ENCODE measurements around the gene NR1D2. TPM values are rescaled to one million over a fixed set of nuclear protein-coding genes. Genes with fewer than 3 reads are reported as not detected.
"Not testable (repeated sequence)": the region's sequence is repeated elsewhere in the genome, so short reads cannot be mapped to it uniquely, and the experiment has no call there.

NR1D2 gene
- 1 to 10 TPM; 2.6 to 3.0 TPM for total RNA-seq

- ATAC-seq (peak; percentile 59), DNase-seq (peak; percentile 82)
- H3K4me1 Mint-ChIP-seq (ENCODE audit: low read depth): peaks cover 21% of the 10 kb centered on the region
- H3K4me3 Mint-ChIP-seq: peak within 1 kb of the TSS; percentile 82
- peak within 1 kb of the TSS; percentile 90 for H3K27ac Mint-ChIP-seq
- ChIA-PET CTCF (no interaction called here), POLR2A (interaction anchor here (8.7 kb wide), 1 partner anchor 27 kb away, joined by 136 read pairs; the partner anchor contains the start of genes NKIRAS1 and RPL15)
- peaks cover 2% of the 10 kb centered on the region for H3K36me3 Mint-ChIP-seq (ENCODE audit: low read depth)
- peaks cover 29% of the 10 kb centered on the region for H3K27me3 Mint-ChIP-seq (ENCODE audit: low read depth)
- no peaks in the 10 kb centered on the region for H3K9me3 Mint-ChIP-seq (ENCODE audit: insufficient read depth)
Measured at GRCh38 chr3:23944861-23945662, at the start of gene NR1D2. Gene NR1D2 (plus strand): TSS chr3:23945286. CDS start chr3:23945579, 293 bp downstream.

DNA sequence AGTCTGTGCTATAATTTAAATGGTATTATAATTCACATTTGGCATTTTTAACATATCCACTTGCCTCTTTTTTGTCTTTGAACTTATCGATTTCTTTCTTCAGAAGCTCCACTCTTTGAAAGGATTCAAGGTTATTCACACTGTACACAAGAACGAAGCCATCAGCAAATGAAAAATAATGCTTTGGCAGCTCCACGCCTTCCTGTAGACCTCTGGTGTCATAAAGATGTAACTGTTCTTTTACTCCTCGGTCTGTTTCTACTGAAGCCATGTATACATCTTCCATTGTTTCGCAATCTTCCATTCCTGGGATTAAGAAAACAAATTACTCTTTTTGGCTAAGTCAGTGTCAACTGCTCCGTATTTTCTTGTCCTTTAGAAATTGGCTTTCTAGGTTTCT is 44.3 kb upstream of the NR1D2 start:
- no peaks in the 10 kb centered on the region for H3K9me3 Mint-ChIP-seq (ENCODE audit: insufficient read depth)
- H3K27me3 Mint-ChIP-seq (ENCODE audit: low read depth): no peaks in the 10 kb centered on the region
- peaks cover 23% of the 10 kb centered on the region for H3K36me3 Mint-ChIP-seq (ENCODE audit: low read depth)
- no peaks in the 10 kb centered on the region for H3K4me1 Mint-ChIP-seq (ENCODE audit: low read depth)
- ATAC-seq (no peak), DNase-seq (no peak)
- ChIA-PET CTCF (interaction anchor here (1.0 kb wide), 1 partner anchor 10 kb away, joined by 4 read pairs; no protein-coding TSS in a partner anchor), POLR2A (no interaction called here)
- H3K27ac Mint-ChIP-seq: no peak overlapping the region
- H3K4me3 Mint-ChIP-seq: no peak overlapping the region

DNA sequence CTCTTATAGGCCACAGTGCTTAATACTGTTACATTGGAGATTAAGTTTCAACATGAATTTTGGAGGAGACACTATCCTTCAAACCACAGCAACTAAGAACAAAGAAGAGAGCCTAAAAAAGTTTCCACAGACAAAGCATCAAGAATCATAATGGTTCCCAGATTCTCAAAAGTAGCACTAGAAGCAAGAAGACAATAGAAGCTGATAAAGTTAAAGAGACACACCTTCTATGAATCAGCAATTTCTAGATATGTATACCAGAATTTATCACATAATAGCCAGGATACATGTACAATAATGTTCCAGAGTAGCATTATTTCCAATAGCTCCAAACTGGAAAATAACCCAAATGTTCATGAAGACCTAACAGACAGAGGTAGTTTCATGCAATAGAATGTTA is 40.5 kb upstream of the NR1D2 start:
- H3K9me3 Mint-ChIP-seq (ENCODE audit: insufficient read depth): no peaks in the 10 kb centered on the region
- no peak overlapping the region for H3K27ac Mint-ChIP-seq
- ChIA-PET POLR2A (no interaction called here), CTCF (no interaction called here)
- ATAC-seq: no peak
- H3K4me1 Mint-ChIP-seq (ENCODE audit: low read depth): no peaks in the 10 kb centered on the region
- H3K27me3 Mint-ChIP-seq (ENCODE audit: low read depth): no peaks in the 10 kb centered on the region
- no peak overlapping the region for H3K4me3 Mint-ChIP-seq
- no peak for DNase-seq
- peaks cover 14% of the 10 kb centered on the region for H3K36me3 Mint-ChIP-seq (ENCODE audit: low read depth)

DNA sequence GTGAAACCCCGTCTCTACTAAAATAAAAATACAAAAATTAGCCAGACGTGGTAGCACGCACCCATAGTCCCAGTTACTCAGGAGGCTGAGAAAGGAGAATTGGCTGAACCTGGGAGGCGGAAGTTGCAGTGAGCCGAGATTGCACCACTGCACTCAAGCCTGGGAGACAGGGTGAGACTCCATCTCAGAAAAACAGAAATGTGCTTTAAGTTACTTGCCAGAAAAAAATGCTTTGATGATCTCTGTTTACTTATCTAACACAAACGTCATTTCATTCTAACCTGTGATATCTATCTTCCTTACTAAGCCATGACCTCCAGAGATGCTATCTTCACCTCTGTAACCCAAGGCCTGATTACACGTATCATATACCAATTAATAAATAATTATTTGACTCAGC is 35.7 kb upstream of the NR1D2 start:
- peaks cover 8% of the 10 kb centered on the region for H3K36me3 Mint-ChIP-seq (ENCODE audit: low read depth)
- no peaks in the 10 kb centered on the region for H3K4me1 Mint-ChIP-seq (ENCODE audit: low read depth)
- DNase-seq: no peak
- ATAC-seq: no peak
- POLR2A ChIA-PET: no interaction called here
- CTCF ChIA-PET: interaction anchor here (3.9 kb wide), 1 partner anchor 20 kb away, joined by 9 read pairs; no protein-coding TSS in a partner anchor
- H3K4me3 Mint-ChIP-seq: no peak overlapping the region
- H3K27me3 Mint-ChIP-seq (ENCODE audit: low read depth): no peaks in the 10 kb centered on the region
- no peak overlapping the region for H3K27ac Mint-ChIP-seq
- no peaks in the 10 kb centered on the region for H3K9me3 Mint-ChIP-seq (ENCODE audit: insufficient read depth)

DNA sequence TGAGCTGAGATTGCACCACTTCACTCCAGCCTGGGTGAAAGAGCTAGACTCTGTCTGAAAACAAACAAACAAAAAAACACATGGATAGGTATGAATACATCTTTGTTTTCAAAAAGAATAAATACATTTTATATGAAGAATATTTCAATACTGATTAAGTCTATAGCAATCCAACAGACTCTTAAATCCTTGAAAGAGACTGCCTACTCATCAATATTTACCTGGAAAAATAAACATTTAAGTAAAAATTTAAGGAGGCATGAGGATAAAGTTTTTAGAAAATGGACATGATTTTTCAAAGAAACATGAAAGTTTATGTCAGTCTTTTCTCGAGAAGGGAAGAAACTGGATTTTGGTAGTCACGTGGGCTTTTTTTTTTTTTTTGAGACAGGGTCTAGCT is 33.7 kb upstream of the NR1D2 start:
- H3K4me3 Mint-ChIP-seq: no peak overlapping the region
- ChIA-PET CTCF (interaction anchor here (3.9 kb wide), 1 partner anchor 22 kb away, joined by 9 read pairs; no protein-coding TSS in a partner anchor), POLR2A (no interaction called here)
- peaks cover 18% of the 10 kb centered on the region for H3K4me1 Mint-ChIP-seq (ENCODE audit: low read depth)
- ATAC-seq (no peak), DNase-seq (no peak)
- H3K27me3 Mint-ChIP-seq (ENCODE audit: low read depth): peaks cover 5% of the 10 kb centered on the region
- peaks cover 2% of the 10 kb centered on the region for H3K36me3 Mint-ChIP-seq (ENCODE audit: low read depth)
- no peaks in the 10 kb centered on the region for H3K9me3 Mint-ChIP-seq (ENCODE audit: insufficient read depth)
- no peak overlapping the region for H3K27ac Mint-ChIP-seq

DNA sequence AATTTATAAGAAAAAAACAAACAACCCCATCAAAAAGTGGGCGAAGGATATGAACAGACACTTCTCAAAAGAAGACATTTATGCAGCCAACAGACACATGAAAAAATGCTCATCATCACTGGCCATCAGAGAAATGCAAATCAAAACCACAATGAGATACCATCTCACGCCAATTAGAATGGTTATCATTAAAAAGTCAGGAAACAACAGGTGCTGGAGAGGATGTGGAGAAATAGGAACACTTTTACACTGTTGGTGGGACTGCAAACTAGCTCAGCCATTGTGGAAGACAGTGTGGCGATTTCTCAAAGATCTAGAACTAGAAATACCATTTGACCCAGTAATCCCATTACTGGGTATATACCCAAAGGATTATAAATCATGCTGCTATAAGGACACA is 32.8 kb upstream of the NR1D2 start:
- ATAC-seq; H3K36me3 Mint-ChIP-seq (ENCODE audit: low read depth); H3K27me3 Mint-ChIP-seq (ENCODE audit: low read depth); H3K4me3 Mint-ChIP-seq; POLR2A ChIA-PET; H3K9me3 Mint-ChIP-seq (ENCODE audit: insufficient read depth); DNase-seq: not testable (repeated sequence)
- H3K27ac Mint-ChIP-seq: peak overlapping the region; percentile 26
- CTCF ChIA-PET: interaction anchor here (3.9 kb wide), 1 partner anchor 23 kb away, joined by 9 read pairs; no protein-coding TSS in a partner anchor
- peaks cover 18% of the 10 kb centered on the region for H3K4me1 Mint-ChIP-seq (ENCODE audit: low read depth)

- no peak for DNase-seq
- peaks cover 5% of the 10 kb centered on the region for H3K27me3 Mint-ChIP-seq (ENCODE audit: low read depth)
- peaks cover 22% of the 10 kb centered on the region for H3K4me1 Mint-ChIP-seq (ENCODE audit: low read depth)
- H3K9me3 Mint-ChIP-seq (ENCODE audit: insufficient read depth): no peaks in the 10 kb centered on the region
- no peak overlapping the region for H3K4me3 Mint-ChIP-seq
- POLR2A ChIA-PET: no interaction called here
- ATAC-seq: no peak
- H3K36me3 Mint-ChIP-seq (ENCODE audit: low read depth): peaks cover 14% of the 10 kb centered on the region
- H3K27ac Mint-ChIP-seq: no peak overlapping the region
- CTCF ChIA-PET: interaction anchor here (1.2 kb wide), 1 partner anchor 25 kb away, joined by 3 read pairs; no protein-coding TSS in a partner anchor
Measured at GRCh38 chr3:23913182-23913581, 31.9 kb upstream of the NR1D2 start.

GRCh38 chr3:23913873-23914743 is 31.0 kb upstream of the NR1D2 start:
- CTCF ChIA-PET: interaction anchor here (1.2 kb wide), 1 partner anchor 26 kb away, joined by 3 read pairs; no protein-coding TSS in a partner anchor
- no peak for DNase-seq
- Mint-ChIP-seq H3K27me3 (ENCODE audit: low read depth) (peaks cover 5% of the 10 kb centered on the region), H3K9me3 (ENCODE audit: insufficient read depth) (no peaks in the 10 kb centered on the region), H3K36me3 (ENCODE audit: low read depth) (peaks cover 23% of the 10 kb centered on the region), H3K4me1 (ENCODE audit: low read depth) (peaks cover 30% of the 10 kb centered on the region), H3K27ac (no peak overlapping the region), H3K4me3 (no peak overlapping the region)
- ATAC-seq: no peak
- POLR2A ChIA-PET: no interaction called here

GRCh38 chr3:23915537-23916108 is 29.5 kb upstream of the NR1D2 start:
- Mint-ChIP-seq H3K9me3 (ENCODE audit: insufficient read depth) (no peaks in the 10 kb centered on the region), H3K27me3 (ENCODE audit: low read depth) (peaks cover 5% of the 10 kb centered on the region), H3K27ac (no peak overlapping the region), H3K4me1 (ENCODE audit: low read depth) (peaks cover 44% of the 10 kb centered on the region), H3K36me3 (ENCODE audit: low read depth) (peaks cover 38% of the 10 kb centered on the region), H3K4me3 (peak overlapping the region; percentile 99)
- CTCF ChIA-PET: interaction anchor here (1.7 to 2.2 kb wide), 2 partner anchors 23 to 33 kb away, joined by 4 to 7 read pairs; no protein-coding TSS in a partner anchor
- ATAC-seq: no peak
- no peak for DNase-seq
- POLR2A ChIA-PET: interaction anchor here (1.5 to 5.3 kb wide), 6 partner anchors 9 to 106 kb away, joined by 7 to 136 read pairs (median 20); partner anchors contain the start of gene NR1D2

DNA sequence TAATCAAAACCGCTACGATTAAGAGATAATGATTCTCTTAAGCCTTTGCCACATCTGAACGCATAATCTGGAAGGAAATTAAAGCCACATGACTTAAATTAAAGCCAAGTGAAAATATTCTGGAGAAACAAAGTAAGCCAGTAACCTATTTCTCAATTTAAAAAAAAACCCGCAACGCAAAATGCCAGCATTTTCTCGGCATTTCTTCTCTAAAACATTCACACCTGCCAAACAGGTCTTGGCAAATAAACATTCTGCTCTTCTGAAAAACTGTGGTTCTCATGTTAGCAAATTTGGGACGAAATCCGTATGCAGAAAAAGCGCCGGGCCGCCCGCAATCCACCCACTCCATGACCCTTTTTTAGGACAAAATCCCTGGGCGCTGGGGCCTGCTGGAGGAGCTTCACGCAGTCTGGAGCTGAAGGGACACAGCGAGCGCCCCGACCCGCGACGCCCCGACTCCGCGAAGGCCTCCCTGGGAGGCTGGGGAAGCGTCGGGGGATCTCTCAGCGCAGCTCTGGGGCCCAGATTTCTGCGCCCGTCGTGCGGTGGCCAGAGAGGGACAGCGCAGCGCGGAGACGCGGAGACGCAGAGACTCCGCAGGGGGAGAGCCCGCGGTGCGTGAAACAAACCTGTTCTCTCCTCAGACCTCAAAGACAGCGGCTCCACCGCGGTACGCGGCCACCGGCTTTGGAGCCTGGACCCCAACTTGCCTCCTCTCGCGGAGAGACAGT is 28.8 kb upstream of the NR1D2 start:
- peaks cover 5% of the 10 kb centered on the region for H3K27me3 Mint-ChIP-seq (ENCODE audit: low read depth)
- H3K27ac Mint-ChIP-seq: peak overlapping the region; percentile 98
- CTCF ChIA-PET: interaction anchor here (0.7 to 2.2 kb wide), 9 partner anchors 24 to 269 kb away, joined by 3 to 10 read pairs (median 4); no protein-coding TSS in a partner anchor
- peak overlapping the region; percentile 99 for H3K4me3 Mint-ChIP-seq
- H3K9me3 Mint-ChIP-seq (ENCODE audit: insufficient read depth): no peaks in the 10 kb centered on the region
- DNase-seq (no peak), ATAC-seq (peak; percentile 57)
- POLR2A ChIA-PET: interaction anchor here (0.6 to 5.3 kb wide), 35 partner anchors 9 to 591 kb away, joined by 3 to 136 read pairs (median 4); partner anchors contain the start of gene NR1D2
- H3K36me3 Mint-ChIP-seq (ENCODE audit: low read depth): peaks cover 44% of the 10 kb centered on the region
- H3K4me1 Mint-ChIP-seq (ENCODE audit: low read depth): peaks cover 45% of the 10 kb centered on the region

All from activated CD8-positive, alpha-beta T cell treated with anti-CD3 and anti-CD28 coated beads, Interleukin-2, amount 10 ng/mL, durations not matched to agents 7 days and 5 days (primary cell).